GM20000 (cell line): Measurements from ENCODE around the gene FLCN.

Experiments
- DNase-seq: peaks from one replicate; pipeline ENCODE4 v3.0.0; 2012; ENCODE audit warnings: low spot score
- TF ChIP-seq, protein P1 (sequence below): IDR thresholded peaks from 2 replicates; pipeline ENCODE4 v1.5.1; 2012; ENCODE audit warnings: mild to moderate bottlenecking, control low read depth; ENCODE audit errors: extremely low read depth, missing control alignments

FLCN gene

DNA sequence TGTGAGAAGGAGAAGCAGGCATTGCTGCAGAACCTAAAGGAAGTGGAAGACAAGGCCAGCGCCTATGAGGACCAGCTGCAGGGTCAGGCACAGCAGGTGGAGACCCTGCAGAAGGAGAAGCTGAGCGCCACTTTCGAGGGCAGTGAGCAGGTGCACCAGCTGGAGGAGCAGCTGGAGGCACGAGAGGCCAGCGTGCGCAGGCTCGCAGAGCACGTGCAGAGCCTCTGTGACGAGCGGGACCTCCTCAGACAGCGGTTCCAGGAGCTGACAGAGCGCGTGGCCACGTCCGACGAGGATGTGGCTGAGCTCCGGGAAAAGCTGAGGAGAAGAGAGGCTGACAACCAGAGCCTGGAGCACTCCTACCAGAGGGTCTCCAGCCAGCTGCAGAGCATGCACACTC is 72.3 kb downstream of the FLCN start:
- no peak for DNase-seq
- TF ChIP-seq, protein P1, sequence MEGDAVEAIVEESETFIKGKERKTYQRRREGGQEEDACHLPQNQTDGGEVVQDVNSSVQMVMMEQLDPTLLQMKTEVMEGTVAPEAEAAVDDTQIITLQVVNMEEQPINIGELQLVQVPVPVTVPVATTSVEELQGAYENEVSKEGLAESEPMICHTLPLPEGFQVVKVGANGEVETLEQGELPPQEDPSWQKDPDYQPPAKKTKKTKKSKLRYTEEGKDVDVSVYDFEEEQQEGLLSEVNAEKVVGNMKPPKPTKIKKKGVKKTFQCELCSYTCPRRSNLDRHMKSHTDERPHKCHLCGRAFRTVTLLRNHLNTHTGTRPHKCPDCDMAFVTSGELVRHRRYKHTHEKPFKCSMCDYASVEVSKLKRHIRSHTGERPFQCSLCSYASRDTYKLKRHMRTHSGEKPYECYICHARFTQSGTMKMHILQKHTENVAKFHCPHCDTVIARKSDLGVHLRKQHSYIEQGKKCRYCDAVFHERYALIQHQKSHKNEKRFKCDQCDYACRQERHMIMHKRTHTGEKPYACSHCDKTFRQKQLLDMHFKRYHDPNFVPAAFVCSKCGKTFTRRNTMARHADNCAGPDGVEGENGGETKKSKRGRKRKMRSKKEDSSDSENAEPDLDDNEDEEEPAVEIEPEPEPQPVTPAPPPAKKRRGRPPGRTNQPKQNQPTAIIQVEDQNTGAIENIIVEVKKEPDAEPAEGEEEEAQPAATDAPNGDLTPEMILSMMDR = no peak

DNA sequence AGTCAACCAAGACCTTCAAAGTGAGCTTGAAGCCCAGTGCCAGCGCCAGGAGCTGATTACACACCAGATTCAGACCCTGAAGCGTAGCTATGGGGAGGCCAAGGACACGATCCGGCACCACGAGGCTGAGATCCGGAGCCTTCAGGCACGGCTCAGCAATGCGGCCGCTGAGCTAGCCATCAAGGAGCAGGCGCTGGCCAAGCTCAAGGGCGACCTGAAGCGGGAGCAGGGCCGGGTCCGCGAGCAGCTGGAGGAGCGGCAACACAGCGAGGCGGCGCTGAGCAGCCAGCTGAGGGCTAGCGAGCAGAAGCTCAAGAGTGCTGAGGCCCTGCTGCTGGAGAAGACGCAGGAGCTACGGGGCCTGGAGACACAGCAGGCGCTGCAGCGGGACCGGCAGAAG is 72.8 kb downstream of the FLCN start:
- DNase-seq = no peak
- TF ChIP-seq, protein P1 = no peak
